HG02678 (cell line): ENCODE measurements around the gene RC3H2.
A peak's percentile ranks its signal among the peaks of the same experiment; 100 is the strongest.
"Not testable (repeated sequence)": the region's sequence is repeated elsewhere in the genome, so short reads cannot be mapped to it uniquely, and the experiment has no call there.

ENCODE experiments used
- ATAC-seq: cut with Tn5 transposase; IDR thresholded peaks from one replicate; pipeline ENCODE4 v1.9.1; 2021; ENCODE audit warnings: mild to moderate bottlenecking, moderate library complexity; ENCODE audit not compliant: unreplicated experiment

The RC3H2 gene

DNA sequence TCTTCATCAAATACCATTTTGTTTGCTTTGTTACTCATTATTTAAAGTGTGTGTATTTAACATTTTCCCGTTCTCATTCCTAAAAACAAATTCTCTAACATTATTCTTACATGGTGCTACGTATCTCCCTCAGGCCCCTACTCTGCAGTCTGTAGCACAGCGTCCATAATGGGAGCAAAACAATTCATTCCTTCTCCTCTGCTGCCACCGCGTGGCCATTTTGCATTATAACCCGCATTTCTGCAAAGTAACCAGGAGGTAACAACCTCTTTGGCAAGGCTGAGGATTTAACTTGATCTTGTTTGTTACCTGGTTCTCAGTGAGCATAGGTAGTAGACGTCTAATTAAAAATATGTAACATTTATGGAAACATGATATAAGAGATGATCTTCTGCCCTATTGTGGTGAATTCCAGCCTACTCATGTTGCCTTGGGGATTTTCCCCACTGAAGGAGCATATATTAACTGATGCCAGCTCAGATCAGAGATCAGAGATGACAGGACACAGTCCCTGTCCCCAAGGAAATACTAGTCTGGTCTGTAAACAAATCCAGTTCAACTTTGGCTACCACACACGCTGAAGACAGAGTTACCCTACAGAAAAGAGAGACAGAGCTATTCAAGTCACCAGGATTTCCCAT is 94.7 kb downstream of the RC3H2 start:
- peak; percentile 75 for ATAC-seq

DNA sequence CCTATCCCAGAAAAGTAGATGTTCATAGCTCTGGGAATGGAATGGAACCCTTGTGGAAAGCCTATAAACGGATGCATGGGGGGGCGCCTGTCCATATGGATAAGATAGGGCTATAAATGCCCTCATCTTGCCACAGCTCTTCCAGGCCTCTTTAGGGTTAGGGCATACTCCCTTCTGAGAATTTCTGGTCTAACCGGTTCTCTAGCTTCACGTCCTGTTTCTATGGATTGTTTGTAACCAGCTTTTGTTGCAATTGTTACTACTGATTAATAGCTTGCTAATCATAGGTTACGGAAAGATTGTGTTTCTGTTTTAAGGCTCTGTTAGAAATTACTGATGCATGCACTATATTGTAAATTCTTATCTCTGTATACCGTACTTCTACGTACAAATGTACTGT is 95.9 kb downstream of the RC3H2 start:
- not testable (repeated sequence) for ATAC-seq

DNA sequence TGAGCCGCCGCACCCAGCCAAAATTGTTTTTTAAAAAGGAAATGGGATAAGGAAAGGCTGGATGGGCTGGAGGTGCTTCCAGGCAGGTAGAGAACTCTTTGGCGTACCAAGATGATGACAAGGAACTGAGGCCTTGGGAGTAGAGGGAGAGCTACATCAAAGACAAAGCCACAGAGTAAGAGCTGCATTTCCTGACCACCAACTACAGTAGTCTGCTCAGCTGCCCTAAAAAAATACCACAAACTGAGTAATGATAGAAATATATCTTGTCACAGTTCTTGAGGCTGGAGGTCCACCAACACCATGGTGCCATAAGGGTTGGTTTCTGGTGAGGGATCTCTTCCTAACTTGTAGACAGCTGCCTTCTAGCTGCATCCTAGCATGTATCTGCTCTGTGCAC is 97.0 kb downstream of the RC3H2 start:
- ATAC-seq = no peak

DNA sequence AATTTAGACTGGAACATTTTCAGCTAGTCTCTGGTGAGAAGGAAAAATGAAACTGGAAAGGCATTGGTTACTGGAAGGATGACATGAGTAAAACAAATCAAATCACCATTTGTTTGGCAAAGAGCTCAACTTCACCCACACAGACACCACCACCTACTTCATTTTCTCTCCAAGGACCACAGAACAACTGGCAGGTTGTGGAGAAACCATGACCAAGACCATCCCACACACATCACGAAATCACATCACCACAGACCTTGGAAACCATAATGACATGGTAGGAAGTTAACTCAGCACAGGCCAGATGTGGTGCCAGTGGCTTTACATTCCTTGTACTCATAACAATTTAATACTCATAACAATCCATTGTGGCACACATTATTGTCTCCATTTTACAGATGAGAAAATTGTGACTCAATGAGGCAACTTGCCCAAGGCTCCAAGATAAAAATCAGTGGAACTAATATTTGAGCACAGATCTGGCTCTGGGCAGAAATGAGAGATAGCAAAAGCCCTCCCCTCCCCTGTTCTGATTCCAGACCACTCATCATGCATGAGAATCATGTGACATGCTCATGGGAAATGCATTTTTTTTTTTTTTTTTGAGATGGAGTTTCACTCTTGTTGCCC is 97.8 kb downstream of the RC3H2 start:
- no peak for ATAC-seq

DNA sequence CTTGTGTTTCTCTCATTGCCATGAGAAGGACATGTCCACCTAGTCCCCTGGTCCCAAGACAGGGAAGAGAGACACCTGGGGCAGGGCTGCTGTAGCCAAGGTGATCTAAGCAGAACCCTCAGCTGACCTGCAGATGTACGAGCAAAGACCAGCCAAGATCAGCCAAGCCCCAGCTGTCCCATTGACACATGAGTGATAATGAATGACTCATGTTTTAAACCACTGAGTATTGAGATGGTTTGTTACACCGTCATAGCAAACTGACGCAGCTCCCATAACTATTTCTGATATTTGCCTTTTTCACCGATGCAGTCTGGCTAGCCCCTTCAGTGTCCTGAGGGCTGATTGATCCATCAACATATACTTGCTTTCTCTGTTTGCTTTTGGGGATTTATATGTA is 98.5 kb downstream of the RC3H2 start:
- ATAC-seq = no peak

DNA sequence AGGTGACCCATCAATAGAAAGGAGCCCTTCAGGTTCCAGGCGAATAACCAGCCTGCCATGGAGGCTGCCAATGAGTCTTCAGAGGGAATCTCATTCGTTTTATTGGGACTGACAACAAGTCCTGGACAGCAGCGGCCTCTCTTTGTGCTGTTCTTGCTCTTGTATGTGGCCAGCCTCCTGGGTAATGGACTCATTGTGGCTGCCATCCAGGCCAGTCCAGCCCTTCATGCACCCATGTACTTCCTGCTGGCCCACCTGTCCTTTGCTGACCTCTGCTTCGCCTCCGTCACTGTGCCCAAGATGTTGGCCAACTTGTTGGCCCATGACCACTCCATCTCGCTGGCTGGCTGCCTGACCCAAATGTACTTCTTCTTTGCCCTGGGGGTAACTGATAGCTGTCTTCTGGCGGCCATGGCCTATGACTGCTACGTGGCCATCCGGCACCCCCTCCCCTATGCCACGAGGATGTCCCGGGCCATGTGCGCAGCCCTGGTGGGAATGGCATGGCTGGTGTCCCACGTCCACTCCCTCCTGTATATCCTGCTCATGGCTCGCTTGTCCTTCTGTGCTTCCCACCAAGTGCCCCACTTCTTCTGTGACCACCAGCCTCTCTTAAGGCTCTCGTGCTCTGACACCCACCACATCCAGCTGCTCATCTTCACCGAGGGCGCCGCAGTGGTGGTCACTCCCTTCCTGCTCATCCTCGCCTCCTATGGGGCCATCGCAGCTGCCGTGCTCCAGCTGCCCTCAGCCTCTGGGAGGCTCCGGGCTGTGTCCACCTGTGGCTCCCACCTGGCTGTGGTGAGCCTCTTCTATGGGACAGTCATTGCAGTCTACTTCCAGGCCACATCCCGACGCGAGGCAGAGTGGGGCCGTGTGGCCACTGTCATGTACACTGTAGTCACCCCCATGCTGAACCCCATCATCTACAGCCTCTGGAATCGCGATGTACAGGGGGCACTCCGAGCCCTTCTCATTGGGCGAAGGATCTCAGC is 104.8 kb downstream of the RC3H2 start, which contains the start of gene OR1K1:
Gene OR1K1, plus strand, starts transcription at position 58 of the 995 bp plus-strand sequence. Its CDS starts 0 bp downstream, at position 58.
- ATAC-seq = no peak

DNA sequence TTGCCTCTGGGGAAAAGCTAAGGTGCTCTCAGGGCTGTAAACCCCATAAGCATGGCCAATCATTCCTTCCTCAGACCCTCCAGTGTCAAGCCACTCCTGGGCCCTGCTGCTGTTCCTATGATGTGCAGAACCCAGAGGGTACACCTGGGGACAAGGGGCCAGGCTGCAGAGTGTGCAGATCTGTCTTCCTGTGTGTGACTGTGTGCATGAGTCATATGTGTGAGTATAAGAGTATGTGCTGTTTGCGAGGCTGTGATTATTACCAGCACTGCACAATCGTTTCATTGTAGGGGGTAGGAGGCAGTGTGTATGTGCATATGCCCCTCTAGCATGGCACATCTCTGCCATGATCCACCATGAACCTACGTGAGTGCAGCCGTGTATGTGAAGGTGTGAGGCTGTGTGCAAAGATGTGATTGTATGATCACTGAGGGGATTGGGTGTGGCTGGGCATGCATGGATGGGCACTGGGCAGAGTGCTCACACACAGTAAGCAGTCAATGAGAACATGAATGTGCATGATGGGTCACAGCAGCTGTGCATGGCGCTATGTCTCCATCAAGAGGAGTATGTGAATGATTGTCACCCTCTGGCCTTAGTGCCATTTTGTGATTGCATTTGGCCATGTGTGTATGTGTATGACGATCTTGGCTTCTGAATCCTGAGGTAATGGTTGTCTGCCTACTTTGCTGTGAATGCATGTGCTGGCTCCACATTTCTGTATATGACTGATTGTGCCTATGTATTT is 107.7 kb downstream of the RC3H2 start:
- no peak for ATAC-seq
